HG03196 (cell line): Measurements from ENCODE around the gene CDC37.

ENCODE experiments used
- ATAC-seq: cut with Tn5 transposase; IDR thresholded peaks from one replicate; pipeline ENCODE4 v1.9.1; 2021; ENCODE audit not compliant: unreplicated experiment

CDC37 gene

GRCh38 chr19:10403137-10404021 lies at the start of gene CDC37:
CDC37 (minus strand) TSS chr19:10403542; CDS start chr19:10403479, 63 bp downstream.
- ATAC-seq: peak; percentile 73

DNA sequence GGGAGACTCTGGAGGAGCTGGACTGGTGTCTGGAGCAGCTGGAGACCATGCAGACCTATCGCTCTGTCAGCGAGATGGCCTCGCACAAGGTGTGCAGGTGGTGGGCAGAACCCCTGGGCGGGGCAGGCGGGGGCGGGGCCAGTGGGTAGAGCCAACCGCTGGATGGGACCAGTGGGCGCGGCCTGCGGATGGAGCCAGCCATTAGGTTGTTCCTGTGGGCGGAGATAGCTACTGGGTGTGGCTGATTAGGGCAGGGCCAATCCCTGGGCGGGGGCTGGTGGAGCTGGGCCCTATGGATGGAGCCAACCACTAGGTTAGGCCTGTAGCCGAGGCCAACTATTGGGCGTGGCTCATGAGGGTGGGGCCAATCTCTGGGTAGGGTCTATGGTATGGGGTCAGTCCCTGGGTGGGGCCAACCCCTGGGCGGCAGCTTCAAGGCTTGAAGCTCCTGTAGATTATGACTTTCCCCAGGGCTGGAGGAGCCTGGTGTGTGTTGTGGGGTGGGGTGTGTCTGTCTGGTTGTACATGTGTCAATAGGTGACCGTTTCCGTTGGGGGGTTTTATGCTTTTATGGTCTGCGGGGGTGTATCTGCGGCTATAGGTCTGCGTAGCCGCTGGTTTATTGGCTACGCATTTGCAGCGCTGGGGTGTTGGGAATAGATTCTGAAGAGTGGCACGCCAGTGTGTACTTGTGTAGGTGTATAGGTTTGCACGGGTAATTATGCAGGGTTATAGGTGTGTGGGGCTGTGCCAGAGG lies 47.7 kb upstream of the CDC37 start:
- no peak for ATAC-seq

GRCh38 chr19:10450191-10450852 lies 47.0 kb upstream of the CDC37 start:
- ATAC-seq: no peak

GRCh38 chr19:10449037-10449436 lies 45.7 kb upstream of the CDC37 start:
- ATAC-seq: no peak

- no peak for ATAC-seq
Observed at GRCh38 chr19:10442698-10443097, 39.4 kb upstream of the CDC37 start.

DNA sequence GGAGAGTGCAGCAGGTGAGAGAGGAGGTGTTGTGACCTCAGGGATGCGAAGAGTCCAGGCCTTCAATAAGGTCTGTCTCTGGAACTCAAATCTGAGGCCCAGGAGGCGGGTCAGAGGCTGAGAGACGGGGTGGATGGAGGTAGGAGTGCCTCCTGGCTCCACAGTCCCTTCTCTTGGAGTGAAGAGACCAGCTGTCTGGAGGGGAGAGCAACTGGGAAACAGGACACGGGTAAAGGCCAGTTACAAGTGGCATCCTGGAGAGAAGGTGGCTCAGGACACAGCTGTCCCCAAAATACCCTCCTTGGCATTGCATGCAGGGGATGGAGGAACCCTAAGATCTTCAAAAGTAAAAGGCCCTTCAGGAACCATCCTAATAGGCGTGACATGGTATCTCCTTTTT lies 36.2 kb upstream of the CDC37 start:
- no peak for ATAC-seq

GRCh38 chr19:10433131-10433536 lies 29.8 kb upstream of the CDC37 start:
- ATAC-seq: no peak

- ATAC-seq: no peak
Observed at GRCh38 chr19:10432736-10433130, 29.4 kb upstream of the CDC37 start.

GRCh38 chr19:10431943-10432735 lies 28.8 kb upstream of the CDC37 start:
- no peak for ATAC-seq

DNA sequence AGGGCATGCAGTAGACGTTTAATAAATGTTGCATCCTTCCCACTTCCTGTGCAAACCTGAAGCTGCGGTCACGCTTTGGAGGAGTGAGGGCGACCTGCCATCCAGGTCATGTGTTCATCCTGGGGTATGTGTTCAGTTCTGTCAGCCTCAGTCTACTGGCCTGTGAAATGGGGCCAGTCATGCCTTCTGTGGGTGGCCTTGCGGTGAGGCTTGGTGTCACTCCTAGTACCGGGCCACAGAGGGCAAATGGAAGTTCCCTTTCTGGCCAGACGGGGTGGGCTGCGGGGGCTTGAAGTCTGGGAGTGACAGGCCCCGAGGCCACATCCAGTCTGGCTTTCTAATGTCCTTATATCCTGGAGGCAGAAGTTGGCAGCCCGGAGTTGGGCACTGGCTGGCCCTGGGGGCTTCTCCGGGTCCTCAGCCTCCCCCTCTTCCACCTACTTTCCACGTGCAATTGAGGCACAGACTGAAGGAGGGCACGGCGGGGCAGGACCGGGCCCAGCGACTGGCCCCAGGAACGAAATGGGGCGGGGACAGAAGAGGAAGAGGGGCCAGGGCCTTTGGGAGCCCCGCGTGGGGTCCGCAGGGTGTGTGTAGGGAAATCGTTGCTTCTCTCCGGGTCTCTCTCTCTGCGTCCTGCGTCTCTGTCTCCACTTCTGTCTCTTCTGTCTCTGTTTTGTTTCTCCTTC lies 28.1 kb upstream of the CDC37 start:
- ATAC-seq: no peak

GRCh38 chr19:10430505-10431253 lies 27.3 kb upstream of the CDC37 start:
- no peak for ATAC-seq

GRCh38 chr19:10428996-10429381 lies 25.6 kb upstream of the CDC37 start:
- no peak for ATAC-seq

GRCh38 chr19:10427169-10427568 lies 23.8 kb upstream of the CDC37 start:
- no peak for ATAC-seq

DNA sequence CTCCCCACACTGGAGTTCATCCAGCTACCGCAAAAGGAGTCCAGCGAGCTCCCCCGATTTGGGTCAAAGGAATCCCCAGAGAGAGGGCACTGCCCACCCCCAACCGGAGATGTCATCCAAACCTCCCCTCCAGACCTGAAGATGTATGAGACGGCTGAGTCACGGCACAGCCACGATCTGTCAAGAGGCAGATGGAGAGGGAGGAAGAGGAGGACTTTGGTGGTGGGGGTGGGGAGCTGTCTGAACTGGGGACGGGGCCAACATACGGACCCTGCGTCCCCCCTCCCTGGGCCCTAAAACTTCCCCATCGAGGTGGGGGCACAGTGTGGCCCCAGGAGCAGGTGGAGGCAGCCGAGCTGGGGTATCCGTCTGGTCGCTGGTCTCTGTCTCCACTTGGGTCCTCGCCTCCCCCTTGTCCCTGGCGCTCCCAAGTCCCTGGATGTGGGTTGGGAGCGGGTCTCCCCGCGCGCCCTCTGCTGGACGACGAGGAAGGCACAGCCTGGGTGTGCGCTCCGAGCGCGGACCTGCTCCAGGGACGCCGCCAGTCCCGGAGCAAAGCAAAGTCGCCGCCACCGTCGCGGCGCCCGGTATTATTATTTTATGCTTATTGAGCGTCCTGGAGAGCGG lies 20.8 kb upstream of the CDC37 start:
- ATAC-seq: peak; percentile 30

DNA sequence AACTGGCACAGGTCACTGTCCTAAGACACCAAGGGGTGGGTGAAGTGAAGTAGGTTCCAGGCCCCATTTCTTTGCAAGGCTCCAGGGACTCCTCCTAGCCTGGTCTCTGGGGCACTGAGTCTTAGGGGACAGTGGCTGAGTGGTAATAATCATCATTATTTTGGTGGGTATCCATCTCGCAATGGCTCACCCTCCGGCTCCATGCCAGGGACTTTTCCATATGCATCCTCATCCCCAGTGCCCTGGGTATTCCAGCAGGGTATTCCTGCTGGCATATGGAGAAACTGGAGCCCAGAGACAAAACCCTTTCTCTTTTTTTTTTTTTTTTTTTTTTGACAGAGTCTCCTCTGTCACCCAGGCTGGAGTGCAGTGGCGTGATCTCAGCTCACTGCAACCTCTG lies 19.5 kb upstream of the CDC37 start:
- no peak for ATAC-seq

DNA sequence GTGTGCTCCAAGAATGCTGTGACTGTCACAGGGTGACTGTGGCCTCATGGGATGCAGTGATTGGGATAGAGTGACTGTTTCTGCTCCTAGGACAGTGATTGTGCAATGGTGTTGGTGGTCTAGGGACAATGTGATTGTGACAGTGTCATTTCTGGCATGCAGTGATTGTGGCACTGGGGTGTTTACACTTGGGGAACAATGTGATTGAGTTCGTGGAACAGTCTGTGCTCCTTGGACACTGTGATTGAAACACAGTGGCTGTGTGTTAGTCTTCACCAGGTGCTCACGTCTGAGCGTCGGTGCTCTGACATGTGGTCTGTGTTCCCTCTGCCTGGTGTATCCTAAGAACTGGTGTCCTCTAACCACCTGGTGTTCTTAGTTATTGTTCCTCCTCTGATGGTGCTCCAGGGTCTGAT lies 18.7 kb upstream of the CDC37 start:
- no peak for ATAC-seq

DNA sequence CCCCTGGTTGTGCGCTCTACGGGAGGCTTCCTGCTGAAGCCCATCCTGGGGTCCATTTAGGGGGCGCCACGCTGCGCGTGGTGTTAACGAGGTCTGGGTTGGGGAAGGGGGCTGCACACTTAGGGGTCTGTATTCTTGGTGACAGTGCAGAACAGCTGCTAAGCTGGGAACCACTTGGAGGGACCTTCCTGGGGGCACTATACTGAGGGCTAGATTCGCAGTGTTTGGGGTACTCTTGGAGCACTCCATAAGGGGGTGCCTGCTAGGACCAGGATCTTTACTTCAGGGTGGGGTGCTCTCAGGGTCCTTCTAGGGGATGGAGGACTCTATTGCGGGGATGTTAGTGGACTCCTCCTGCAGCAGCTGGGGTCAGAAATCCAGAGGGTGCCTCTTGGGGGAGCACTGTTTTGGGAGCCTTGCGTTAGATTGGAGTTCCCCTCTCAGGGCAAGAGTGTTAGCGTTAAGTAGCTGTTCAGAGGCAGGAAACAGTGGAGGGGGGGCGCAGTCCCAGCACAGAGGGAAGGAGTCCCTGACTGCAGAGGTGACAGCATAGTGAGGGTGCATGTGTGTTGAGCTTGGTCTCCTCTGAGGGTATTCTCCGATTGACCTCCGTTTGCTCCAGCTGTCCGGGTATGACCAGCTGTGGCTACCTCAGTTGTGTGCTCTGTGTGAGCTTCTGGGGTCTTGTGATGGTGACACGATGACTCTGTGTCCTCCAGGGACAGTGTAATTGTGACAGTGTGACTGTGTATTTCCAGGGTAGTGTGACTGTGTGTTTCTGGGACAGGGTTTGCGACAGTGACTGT lies 18.1 kb upstream of the CDC37 start:
- no peak for ATAC-seq
